Activated T-cell treated with anti-CD3 and anti-CD28 coated beads, Interleukin-2, amount 50 U/mL, for 24 hours (primary cell): ENCODE data around the gene MEGF9.

Experiments used
- DNase-seq: peaks from one replicate; pipeline ENCODE4 v3.0.0-alpha.2; 2020
- H3K27ac Mint-ChIP-seq: 2 replicates; pipeline ENCODE4 v1.8.0; 2020; ENCODE audit warnings: mild to moderate bottlenecking, mixed read lengths
- H3K27me3 Mint-ChIP-seq: 2 replicates; pipeline ENCODE4 v1.8.0; 2020; ENCODE audit warnings: mixed read lengths
- H3K36me3 Mint-ChIP-seq: 2 replicates; pipeline ENCODE4 v1.8.0; 2020; ENCODE audit warnings: low read depth, mixed read lengths
- H3K4me1 Mint-ChIP-seq: 2 replicates; pipeline ENCODE4 v1.8.0; 2020; ENCODE audit warnings: low read depth, mixed read lengths
- H3K4me3 Mint-ChIP-seq: 2 replicates; pipeline ENCODE4 v1.8.0; 2020; ENCODE audit warnings: mild to moderate bottlenecking, moderate library complexity, mixed read lengths
- H3K9me3 Mint-ChIP-seq: 2 replicates; pipeline ENCODE4 v1.8.0; 2020; ENCODE audit warnings: mixed read lengths

The MEGF9 gene

GRCh38 chr9:120676767-120677402 lies 37.4 kb downstream of the MEGF9 start:
- H3K4me1 Mint-ChIP-seq = no peaks in the 10 kb centered on the region
- no peaks in the 10 kb centered on the region for H3K9me3 Mint-ChIP-seq
- H3K27ac Mint-ChIP-seq = no peak overlapping the region
- DNase-seq = no peak
- peaks cover 6% of the 10 kb centered on the region for H3K36me3 Mint-ChIP-seq
- no peak overlapping the region for H3K4me3 Mint-ChIP-seq
- H3K27me3 Mint-ChIP-seq = no peaks in the 10 kb centered on the region

GRCh38 chr9:120668399-120668798 lies 45.9 kb downstream of the MEGF9 start:
- Mint-ChIP-seq H3K4me1 (peaks cover under 1% of the 10 kb centered on the region), H3K9me3 (no peaks in the 10 kb centered on the region), H3K36me3 (no peaks in the 10 kb centered on the region), H3K27ac (no peak overlapping the region), H3K27me3 (no peaks in the 10 kb centered on the region), H3K4me3 (no peak overlapping the region)
- DNase-seq = no peak

- Mint-ChIP-seq H3K4me1 (peaks cover 3% of the 10 kb centered on the region), H3K4me3 (no peak overlapping the region), H3K27ac (no peak overlapping the region), H3K36me3 (no peaks in the 10 kb centered on the region), H3K27me3 (no peaks in the 10 kb centered on the region), H3K9me3 (no peaks in the 10 kb centered on the region)
- no peak for DNase-seq
Observed at GRCh38 chr9:120663950-120664349, 50.3 kb downstream of the MEGF9 start.

- H3K9me3 Mint-ChIP-seq = no peaks in the 10 kb centered on the region
Observed at GRCh38 chr9:120663380-120663779, 50.9 kb downstream of the MEGF9 start.

DNA sequence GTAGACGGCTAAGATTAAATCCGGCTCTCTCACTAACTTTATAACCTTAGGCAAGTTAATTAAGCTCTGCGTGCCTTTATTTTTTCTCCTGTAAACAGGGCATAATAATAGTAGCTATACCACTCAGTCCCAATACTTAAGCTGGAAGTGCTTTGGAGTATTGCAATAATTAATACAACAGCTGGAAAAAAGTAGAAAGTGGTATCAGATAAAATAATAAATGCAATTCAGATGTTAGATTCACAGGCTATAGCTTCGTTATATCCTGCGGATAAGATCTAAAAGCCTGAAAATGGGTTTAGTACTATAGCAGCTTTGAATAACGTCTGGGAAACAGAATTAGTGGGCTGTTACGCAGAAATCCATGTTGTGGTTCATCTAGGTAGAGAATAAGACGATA lies 51.8 kb downstream of the MEGF9 start:
- no peak overlapping the region for H3K4me3 Mint-ChIP-seq
- peaks cover 3% of the 10 kb centered on the region for H3K4me1 Mint-ChIP-seq
- H3K36me3 Mint-ChIP-seq = no peaks in the 10 kb centered on the region

More at GRCh38 chr9:120663380-120663779, 50.9 kb downstream of the MEGF9 start:
- Mint-ChIP-seq H3K36me3 (no peaks in the 10 kb centered on the region), H3K4me1 (peaks cover 3% of the 10 kb centered on the region), H3K27me3 (no peaks in the 10 kb centered on the region), H3K27ac (no peak overlapping the region), H3K4me3 (no peak overlapping the region)
- DNase-seq = no peak

DNA sequence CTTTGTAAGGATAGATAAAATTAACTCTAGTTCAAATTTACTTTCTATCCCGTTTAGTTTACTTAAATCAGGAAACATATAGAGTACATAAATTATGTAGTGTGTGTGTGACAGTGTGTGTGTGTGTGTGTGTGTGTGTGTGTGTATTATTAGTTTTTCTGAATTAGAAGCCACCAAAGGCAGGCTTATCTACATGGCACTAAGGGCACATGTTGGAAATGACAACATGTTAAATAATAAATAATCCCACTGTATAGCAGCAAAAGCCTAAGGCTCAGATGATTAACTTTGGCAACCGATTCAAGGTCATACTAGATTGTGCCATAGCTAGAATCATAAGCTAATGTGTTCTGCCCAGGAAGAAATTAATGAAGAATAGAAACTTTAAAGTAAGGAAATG lies 54.6 kb downstream of the MEGF9 start:
- no peaks in the 10 kb centered on the region for H3K36me3 Mint-ChIP-seq
- no peaks in the 10 kb centered on the region for H3K9me3 Mint-ChIP-seq
- H3K4me3 Mint-ChIP-seq = no peak overlapping the region
- no peaks in the 10 kb centered on the region for H3K27me3 Mint-ChIP-seq
- no peak for DNase-seq
- peaks cover 8% of the 10 kb centered on the region for H3K4me1 Mint-ChIP-seq
- no peak overlapping the region for H3K27ac Mint-ChIP-seq

More for the DNA sequence above, 51.8 kb downstream of the MEGF9 start:
- H3K27me3 Mint-ChIP-seq = no peaks in the 10 kb centered on the region
- no peak overlapping the region for H3K27ac Mint-ChIP-seq
- DNase-seq = no peak
- H3K9me3 Mint-ChIP-seq = no peaks in the 10 kb centered on the region

- Mint-ChIP-seq H3K36me3 (no peaks in the 10 kb centered on the region), H3K4me1 (peaks cover 10% of the 10 kb centered on the region), H3K4me3 (no peak overlapping the region), H3K27me3 (no peaks in the 10 kb centered on the region), H3K27ac (no peak overlapping the region), H3K9me3 (no peaks in the 10 kb centered on the region)
- DNase-seq = no peak
Observed at GRCh38 chr9:120659209-120659608, 55.1 kb downstream of the MEGF9 start.

DNA sequence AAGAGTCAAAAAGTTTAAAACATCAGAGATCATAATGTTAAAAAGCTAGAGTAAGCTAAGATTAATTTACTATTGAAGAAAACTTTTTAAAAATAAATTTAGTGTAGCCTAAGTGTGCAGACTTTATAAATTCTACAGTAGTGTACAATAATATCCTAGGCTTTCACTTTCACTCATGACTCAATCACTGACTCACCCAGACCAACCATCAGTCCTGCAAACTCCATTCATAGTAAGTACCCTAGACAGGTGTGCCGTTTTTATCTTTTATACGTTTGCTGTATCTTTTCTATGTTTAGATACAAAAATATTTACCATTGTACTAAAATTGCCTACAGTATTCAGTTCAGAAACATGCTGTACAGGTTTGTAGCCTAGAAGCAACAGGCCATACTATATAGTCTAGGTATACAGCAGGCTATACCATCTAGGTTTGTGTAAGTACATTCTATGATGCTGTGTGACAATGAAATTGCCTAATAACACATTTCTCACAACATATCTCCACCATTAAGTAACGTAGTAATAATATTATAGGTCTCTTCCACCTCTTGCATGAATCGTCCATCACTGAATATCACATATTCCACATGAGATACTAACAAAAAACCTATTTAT lies 59.2 kb downstream of the MEGF9 start:
- Mint-ChIP-seq H3K27ac (no peak overlapping the region), H3K27me3 (no peaks in the 10 kb centered on the region), H3K9me3 (no peaks in the 10 kb centered on the region), H3K4me1 (peaks cover 7% of the 10 kb centered on the region), H3K36me3 (no peaks in the 10 kb centered on the region), H3K4me3 (no peak overlapping the region)
- DNase-seq = no peak

DNA sequence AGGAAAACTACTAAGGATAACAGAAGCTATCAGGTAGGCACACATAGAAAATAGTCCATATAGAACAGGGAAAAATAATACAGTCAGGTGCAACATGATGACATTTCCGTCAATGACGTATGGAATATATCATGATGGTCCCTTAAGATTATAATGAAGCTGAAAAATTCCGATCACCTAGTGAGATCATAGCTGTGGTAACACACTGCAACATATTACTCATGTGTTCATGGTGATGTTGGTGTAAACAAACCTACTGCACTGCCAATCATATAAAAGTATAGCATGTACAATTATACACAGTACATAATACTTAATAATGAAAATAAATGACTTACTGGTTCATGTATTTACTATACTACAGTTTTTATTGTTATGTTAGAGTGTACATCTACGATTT lies 60.0 kb downstream of the MEGF9 start:
- Mint-ChIP-seq H3K36me3 (no peaks in the 10 kb centered on the region), H3K4me1 (peaks cover 7% of the 10 kb centered on the region), H3K27ac (no peak overlapping the region), H3K4me3 (no peak overlapping the region), H3K9me3 (no peaks in the 10 kb centered on the region), H3K27me3 (no peaks in the 10 kb centered on the region)
- no peak for DNase-seq

- Mint-ChIP-seq H3K9me3 (no peaks in the 10 kb centered on the region), H3K4me1 (peaks cover 7% of the 10 kb centered on the region), H3K27ac (no peak overlapping the region), H3K36me3 (no peaks in the 10 kb centered on the region), H3K4me3 (no peak overlapping the region), H3K27me3 (no peaks in the 10 kb centered on the region)
- no peak for DNase-seq
Observed at GRCh38 chr9:120653762-120654161, 60.5 kb downstream of the MEGF9 start.

GRCh38 chr9:120652934-120653333 lies 61.3 kb downstream of the MEGF9 start:
- H3K27me3 Mint-ChIP-seq = no peaks in the 10 kb centered on the region
- no peak for DNase-seq
- H3K4me1 Mint-ChIP-seq = peaks cover 7% of the 10 kb centered on the region
- H3K9me3 Mint-ChIP-seq = no peaks in the 10 kb centered on the region
- no peak overlapping the region for H3K4me3 Mint-ChIP-seq
- H3K27ac Mint-ChIP-seq = no peak overlapping the region
- no peaks in the 10 kb centered on the region for H3K36me3 Mint-ChIP-seq

DNA sequence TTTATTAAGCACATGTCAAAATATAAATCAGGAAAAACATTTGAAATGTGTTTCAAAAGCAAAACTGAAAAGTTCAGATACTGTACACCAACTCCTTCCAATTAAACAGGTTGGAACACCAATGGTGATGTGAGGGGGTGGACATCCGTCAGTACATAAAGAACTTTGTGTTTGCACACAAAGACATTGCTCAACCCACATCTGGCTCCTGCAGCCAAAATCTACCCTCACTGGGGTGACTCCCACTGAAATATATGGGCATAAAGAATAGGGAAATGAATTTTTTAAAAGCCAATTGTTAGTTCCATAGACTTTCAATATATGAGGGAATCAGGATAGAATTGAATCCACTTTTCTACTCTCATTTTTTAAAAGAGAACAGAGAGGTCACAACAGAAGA lies 63.9 kb downstream of the MEGF9 start:
- no peak overlapping the region for H3K27ac Mint-ChIP-seq
- no peaks in the 10 kb centered on the region for H3K27me3 Mint-ChIP-seq
- no peak overlapping the region for H3K4me3 Mint-ChIP-seq
- no peaks in the 10 kb centered on the region for H3K9me3 Mint-ChIP-seq
- H3K4me1 Mint-ChIP-seq = peaks cover 6% of the 10 kb centered on the region
- no peak for DNase-seq
- no peaks in the 10 kb centered on the region for H3K36me3 Mint-ChIP-seq

GRCh38 chr9:120648581-120649197 lies 65.6 kb downstream of the MEGF9 start:
- Mint-ChIP-seq H3K27me3 (no peaks in the 10 kb centered on the region), H3K4me3 (no peak overlapping the region), H3K9me3 (no peaks in the 10 kb centered on the region), H3K36me3 (no peaks in the 10 kb centered on the region), H3K27ac (no peak overlapping the region), H3K4me1 (no peaks in the 10 kb centered on the region)
- DNase-seq = no peak

DNA sequence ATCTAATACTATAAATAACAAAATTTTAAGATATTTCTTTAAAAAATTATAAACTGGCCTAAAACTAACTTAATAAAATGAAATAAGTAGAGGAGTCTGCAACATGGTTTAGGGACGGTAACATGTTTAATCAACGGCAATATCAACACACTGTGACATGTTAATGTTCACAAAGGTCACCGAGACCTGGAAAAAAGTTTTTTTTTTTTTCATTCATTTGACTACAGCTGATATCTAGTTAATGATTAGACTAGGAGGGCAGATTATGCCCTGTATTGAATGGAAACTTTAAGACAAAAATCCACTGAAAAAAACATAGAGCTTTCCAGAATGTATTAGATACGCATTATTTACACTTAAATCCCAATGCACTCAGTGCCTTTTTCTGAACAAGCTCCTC lies 67.3 kb downstream of the MEGF9 start:
- Mint-ChIP-seq H3K4me3 (no peak overlapping the region), H3K9me3 (no peaks in the 10 kb centered on the region), H3K36me3 (no peaks in the 10 kb centered on the region), H3K27me3 (no peaks in the 10 kb centered on the region), H3K27ac (no peak overlapping the region), H3K4me1 (no peaks in the 10 kb centered on the region)
- no peak for DNase-seq

DNA sequence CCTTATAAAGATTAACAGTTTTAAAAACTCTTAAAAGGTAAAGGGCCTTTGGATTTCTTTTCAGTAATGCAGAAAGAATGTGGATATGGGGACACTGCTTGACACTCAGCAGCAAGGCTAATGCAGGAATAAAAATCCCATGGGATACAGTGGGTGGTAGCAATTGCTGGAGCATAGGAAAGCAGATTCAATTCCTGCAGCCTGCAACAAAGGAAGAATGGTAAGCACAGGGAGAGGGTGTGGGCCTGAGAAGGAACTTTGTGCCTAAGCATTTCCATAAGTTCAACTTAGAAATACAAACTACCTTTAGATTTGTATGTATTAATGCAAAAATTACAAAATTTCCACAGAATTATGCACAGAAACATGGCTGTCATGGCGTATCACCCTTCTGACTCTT lies 68.5 kb downstream of the MEGF9 start:
- no peak for DNase-seq
- H3K27me3 Mint-ChIP-seq = no peaks in the 10 kb centered on the region

More for the DNA sequence above, 68.5 kb downstream of the MEGF9 start:
- Mint-ChIP-seq H3K36me3 (peaks cover 2% of the 10 kb centered on the region), H3K4me1 (no peaks in the 10 kb centered on the region), H3K4me3 (no peak overlapping the region), H3K27ac (no peak overlapping the region), H3K9me3 (peaks cover 3% of the 10 kb centered on the region)
